GM19467 (cell line): ENCODE data around the gene PSMD8.

Experiments
- ATAC-seq: cut with Tn5 transposase; IDR thresholded peaks from one replicate; pipeline ENCODE4 v1.9.1; 2021; ENCODE audit warnings: mild to moderate bottlenecking, moderate library complexity; ENCODE audit not compliant: unreplicated experiment

Gene PSMD8

GRCh38 chr19:38386971-38387549, 12.7 kb downstream of the PSMD8 start:
- no peak for ATAC-seq

GRCh38 chr19:38387550-38388348, 13.4 kb downstream of the PSMD8 start, which contains the start of gene GGN:
TSS of gene GGN (minus strand) at chr19:38388034. CDS start at chr19:38387261, 773 bp downstream.
- no peak for ATAC-seq

GRCh38 chr19:38388349-38389100, 14.2 kb downstream of the PSMD8 start, which contains the start of gene SPRED3:
TSS of gene SPRED3 (plus strand) at chr19:38388697. CDS start at chr19:38390303, 1,606 bp downstream.
- ATAC-seq = no peak

- ATAC-seq = no peak
Observed at GRCh38 chr19:38389101-38389925, 14.9 kb downstream of the PSMD8 start.

GRCh38 chr19:38389957-38390924, 15.9 kb downstream of the PSMD8 start:
- no peak for ATAC-seq

- ATAC-seq = no peak
Observed at GRCh38 chr19:38391911-38392464, 17.6 kb downstream of the PSMD8 start.

- ATAC-seq = no peak
Observed at GRCh38 chr19:38392707-38393308, 18.4 kb downstream of the PSMD8 start.

- no peak for ATAC-seq
Observed at GRCh38 chr19:38394488-38394887, 20.1 kb downstream of the PSMD8 start.

- no peak for ATAC-seq
Observed at GRCh38 chr19:38395381-38396114, 21.2 kb downstream of the PSMD8 start.

- ATAC-seq = no peak
Observed at GRCh38 chr19:38399081-38399480, 24.7 kb downstream of the PSMD8 start.

GRCh38 chr19:38399537-38399936, 25.2 kb downstream of the PSMD8 start:
- no peak for ATAC-seq

GRCh38 chr19:38400361-38400760, 26.0 kb downstream of the PSMD8 start:
- ATAC-seq = no peak

GRCh38 chr19:38401148-38401547, 26.8 kb downstream of the PSMD8 start:
- ATAC-seq = no peak

- no peak for ATAC-seq
Observed at GRCh38 chr19:38402623-38402966, 28.2 kb downstream of the PSMD8 start.

GRCh38 chr19:38402967-38403674, 28.8 kb downstream of the PSMD8 start, which contains the start of gene FAM98C:
TSS of gene FAM98C (plus strand) at chr19:38403093. CDS start at chr19:38403154, 61 bp downstream.
- peak; percentile 80 for ATAC-seq

- no peak for ATAC-seq
Observed at GRCh38 chr19:38404858-38405257, 30.5 kb downstream of the PSMD8 start.

- no peak for ATAC-seq
Observed at GRCh38 chr19:38405276-38405675, 30.9 kb downstream of the PSMD8 start.
